Amniotic stem cell (primary cell): ENCODE results near the gene NOG.

Experiments
- DNase-seq: peaks from one replicate; lab custom pipeline; 2025; lab: John Stamatoyannopoulos, UW

The NOG gene

GRCh38 chr17:56593646-56594319, at the start of gene NOG:
NOG (plus strand) TSS chr17:56593699; CDS start chr17:56594224, 525 bp downstream.
- peak; percentile 80 for DNase-seq

- DNase-seq: no peak
Observed at GRCh38 chr17:56545106-56545505, 48.4 kb upstream of the NOG start.

GRCh38 chr17:56545930-56546329, 47.6 kb upstream of the NOG start:
- DNase-seq: no peak

- DNase-seq: no peak
Observed at GRCh38 chr17:56548661-56549060, 44.8 kb upstream of the NOG start.

GRCh38 chr17:56549501-56549900, 44.0 kb upstream of the NOG start:
- no peak for DNase-seq

GRCh38 chr17:56557682-56558081, 35.8 kb upstream of the NOG start:
- no peak for DNase-seq

- no peak for DNase-seq
Observed at GRCh38 chr17:56558088-56558487, 35.4 kb upstream of the NOG start.

- DNase-seq: no peak
Observed at GRCh38 chr17:56570199-56570598, 23.3 kb upstream of the NOG start.

- no peak for DNase-seq
Observed at GRCh38 chr17:56571456-56571855, 22.0 kb upstream of the NOG start.

GRCh38 chr17:56577190-56577842, 16.2 kb upstream of the NOG start:
- DNase-seq: no peak

- DNase-seq: no peak
Observed at GRCh38 chr17:56577843-56578204, 15.7 kb upstream of the NOG start.

GRCh38 chr17:56581635-56582627, 11.6 kb upstream of the NOG start:
- no peak for DNase-seq

- DNase-seq: no peak
Observed at GRCh38 chr17:56583772-56584171, 9.7 kb upstream of the NOG start.

- no peak for DNase-seq
Observed at GRCh38 chr17:56587298-56587697, 6.2 kb upstream of the NOG start.

- DNase-seq: no peak
Observed at GRCh38 chr17:56592487-56593085, 913 bp upstream of the NOG start.

GRCh38 chr17:56593086-56593645, 333 bp upstream of the NOG start:
- peak; percentile 50 for DNase-seq

- no peak for DNase-seq
Observed at GRCh38 chr17:56594320-56595107, 1.0 kb downstream of the NOG start.

- no peak for DNase-seq
Observed at GRCh38 chr17:56595108-56595418, 1.6 kb downstream of the NOG start.

GRCh38 chr17:56595831-56596690, 2.6 kb downstream of the NOG start:
- no peak for DNase-seq
